HAP-1 (cell line): Measurements from ENCODE around the gene TBC1D17.

Experiments used
- DNase-seq, 2 experiments: peaks; one replicate each; pipeline ENCODE4 v3.0.0-alpha.2; 2016 to 2020; ENCODE audit warnings: low spot score in 2 of 2
- H3K27me3 ChIP-seq: fragments of 250-450 bp; sonication (Bioruptor Pico); 2 replicates; pipeline ENCODE4 v1.5.1; 2020; ENCODE audit warnings: low read depth, mild to moderate bottlenecking, moderate library complexity
- H3K36me3 ChIP-seq: fragments of 250-450 bp; sonication (Bioruptor Pico); replicated peaks from 2 replicates; pipeline ENCODE4 v1.5.1; 2020; ENCODE audit warnings: mild to moderate bottlenecking
- H3K4me1 ChIP-seq: fragments of 250-450 bp; sonication (Bioruptor Pico); 2 replicates; pipeline ENCODE4 v1.5.1; 2020; ENCODE audit warnings: mild to moderate bottlenecking
- H3K4me3 ChIP-seq: fragments of 250-450 bp; sonication (Bioruptor Pico); 2 replicates; pipeline ENCODE4 v1.5.1; 2020; ENCODE audit warnings: mild to moderate bottlenecking, moderate library complexity
- H3K9me3 ChIP-seq: fragments of 250-450 bp; sonication (Bioruptor Pico); 2 replicates; pipeline ENCODE4 v1.5.1; 2020; ENCODE audit warnings: mild to moderate bottlenecking, moderate library complexity
- in situ Hi-C: fragments of 300-500 bp; cut with MboI; formaldehyde crosslinking; loops from 3 replicates; pipeline ENCODE4 v1.14.3; 2020; ENCODE audit warnings: low sequenced_read_pairs, inconsistent platforms, mixed read lengths

Gene TBC1D17

GRCh38 chr19:49910179-49910578, 32.7 kb downstream of the TBC1D17 start:
- no peaks in the 10 kb centered on the region for H3K4me1 ChIP-seq
- H3K36me3 ChIP-seq = peaks cover 75% of the 10 kb centered on the region
- DNase-seq = no peak
- in situ Hi-C loops = no loop called here
- no peaks in the 10 kb centered on the region for H3K9me3 ChIP-seq
- H3K4me3 ChIP-seq = no peak overlapping the region
- H3K27me3 ChIP-seq = no peaks in the 10 kb centered on the region

GRCh38 chr19:49911381-49912145, 34.1 kb downstream of the TBC1D17 start:
- in situ Hi-C loops = no loop called here
- Histone ChIP-seq H3K9me3 (no peaks in the 10 kb centered on the region), H3K4me3 (no peak overlapping the region), H3K27me3 (no peaks in the 10 kb centered on the region), H3K36me3 (peaks cover 84% of the 10 kb centered on the region), H3K4me1 (no peaks in the 10 kb centered on the region)
- DNase-seq = no peak

GRCh38 chr19:49912965-49913685, 35.6 kb downstream of the TBC1D17 start:
- no peak for DNase-seq
- no peak overlapping the region for H3K4me3 ChIP-seq
- peaks cover 82% of the 10 kb centered on the region for H3K36me3 ChIP-seq
- H3K4me1 ChIP-seq = no peaks in the 10 kb centered on the region
- in situ Hi-C loops = no loop called here
- H3K27me3 ChIP-seq = no peaks in the 10 kb centered on the region
- H3K9me3 ChIP-seq = no peaks in the 10 kb centered on the region

- no peaks in the 10 kb centered on the region for H3K9me3 ChIP-seq
- in situ Hi-C loops = no loop called here
- no peak for DNase-seq
- peaks cover 80% of the 10 kb centered on the region for H3K36me3 ChIP-seq
- no peaks in the 10 kb centered on the region for H3K27me3 ChIP-seq
- H3K4me1 ChIP-seq = no peaks in the 10 kb centered on the region
- H3K4me3 ChIP-seq = no peak overlapping the region
These were observed 36.2 kb downstream of the TBC1D17 start for GRCh38 chr19:49913720-49914119.

GRCh38 chr19:49915271-49915670, 37.8 kb downstream of the TBC1D17 start:
- no peaks in the 10 kb centered on the region for H3K27me3 ChIP-seq
- in situ Hi-C loops = no loop called here
- no peaks in the 10 kb centered on the region for H3K9me3 ChIP-seq
- no peaks in the 10 kb centered on the region for H3K4me1 ChIP-seq
- H3K36me3 ChIP-seq = peaks cover 70% of the 10 kb centered on the region
- H3K4me3 ChIP-seq = no peak overlapping the region
- DNase-seq = no peak

GRCh38 chr19:49916839-49917733, 39.6 kb downstream of the TBC1D17 start:
- DNase-seq = no peak
- H3K4me1 ChIP-seq = no peaks in the 10 kb centered on the region
- H3K36me3 ChIP-seq = peaks cover 74% of the 10 kb centered on the region
- in situ Hi-C loops = no loop called here
- H3K4me3 ChIP-seq = no peak overlapping the region
- H3K27me3 ChIP-seq = no peaks in the 10 kb centered on the region
- H3K9me3 ChIP-seq = no peaks in the 10 kb centered on the region

- Histone ChIP-seq H3K9me3 (no peaks in the 10 kb centered on the region), H3K4me1 (no peaks in the 10 kb centered on the region), H3K4me3 (no peak overlapping the region), H3K27me3 (no peaks in the 10 kb centered on the region), H3K36me3 (peaks cover 71% of the 10 kb centered on the region)
- in situ Hi-C loops = no loop called here
- DNase-seq = no peak
These were observed 40.6 kb downstream of the TBC1D17 start for GRCh38 chr19:49918089-49918488.

GRCh38 chr19:49920624-49921363, 43.3 kb downstream of the TBC1D17 start:
- Histone ChIP-seq H3K27me3 (no peaks in the 10 kb centered on the region), H3K36me3 (peaks cover 74% of the 10 kb centered on the region), H3K9me3 (no peaks in the 10 kb centered on the region), H3K4me3 (no peak overlapping the region), H3K4me1 (peaks cover 3% of the 10 kb centered on the region; the same call in 1 of the 2 replicates)
- in situ Hi-C loops = no loop called here
- DNase-seq = no peak

- Histone ChIP-seq H3K9me3 (no peaks in the 10 kb centered on the region), H3K27me3 (no peaks in the 10 kb centered on the region), H3K36me3 (peaks cover 77% of the 10 kb centered on the region), H3K4me1 (peaks cover 6% of the 10 kb centered on the region; the same call in 1 of the 2 replicates), H3K4me3 (no peak overlapping the region)
- in situ Hi-C loops = no loop called here
- no peak for DNase-seq
These were observed 44.6 kb downstream of the TBC1D17 start for GRCh38 chr19:49921871-49922795.

- no peak for DNase-seq
- peaks cover 75% of the 10 kb centered on the region for H3K36me3 ChIP-seq
- in situ Hi-C loops = no loop called here
- H3K4me3 ChIP-seq = no peak overlapping the region
- H3K4me1 ChIP-seq = peaks cover 18% of the 10 kb centered on the region; the same call in 1 of the 2 replicates
- no peaks in the 10 kb centered on the region for H3K9me3 ChIP-seq
- no peaks in the 10 kb centered on the region for H3K27me3 ChIP-seq
These were observed 45.8 kb downstream of the TBC1D17 start for GRCh38 chr19:49923055-49924003.

GRCh38 chr19:49924004-49924880, 46.7 kb downstream of the TBC1D17 start:
- Histone ChIP-seq H3K27me3 (no peaks in the 10 kb centered on the region), H3K4me3 (no peak overlapping the region)
- no peak for DNase-seq

More at GRCh38 chr19:49924004-49924880, 46.7 kb downstream of the TBC1D17 start:
- H3K4me1 ChIP-seq = peaks cover 20% of the 10 kb centered on the region; the same call in 1 of the 2 replicates
- H3K9me3 ChIP-seq = no peaks in the 10 kb centered on the region
- in situ Hi-C loops = no loop called here
- H3K36me3 ChIP-seq = peaks cover 69% of the 10 kb centered on the region
